GM12801 (cell line): ENCODE results near the gene HIRA.

ENCODE experiments used
- CTCF ChIP-seq: IDR thresholded peaks from one replicate; pipeline ENCODE4 v1.5.1; 2011; ENCODE audit warnings: control low read depth; ENCODE audit not compliant: insufficient read length; ENCODE audit errors: extremely low read depth

HIRA gene

DNA sequence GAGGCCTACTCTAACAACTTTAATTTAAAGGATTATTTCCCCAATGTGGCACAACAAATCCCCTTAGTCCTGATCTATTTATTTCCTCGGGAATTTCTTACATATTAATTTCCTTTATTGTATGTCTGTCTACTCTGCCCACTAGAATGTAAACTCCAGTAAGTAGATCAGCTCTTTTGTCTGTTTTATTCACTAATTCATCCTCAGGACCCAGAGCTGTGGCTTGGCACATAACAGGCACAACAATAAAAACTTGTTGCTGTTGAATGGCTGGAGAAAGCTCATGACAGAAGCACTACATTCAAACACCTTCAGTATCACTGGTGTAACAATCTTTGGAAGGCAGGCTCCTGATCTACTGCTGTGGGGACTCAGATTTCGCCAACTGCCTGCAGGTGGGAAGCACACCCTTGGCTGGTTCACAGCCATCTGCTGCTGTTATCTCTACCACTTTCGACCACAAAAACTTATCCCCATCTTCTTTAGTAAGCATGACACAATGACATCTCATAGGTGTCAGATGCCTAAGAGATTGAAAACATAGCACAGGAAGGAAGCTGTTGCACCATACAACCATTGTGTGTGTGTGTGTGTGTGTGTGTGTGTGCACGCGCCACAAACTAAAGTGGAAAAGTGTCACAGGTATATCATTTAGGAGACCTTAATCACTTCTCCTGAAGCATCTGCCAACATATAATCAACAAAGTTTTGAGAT, 11.9 kb downstream of the HIRA start:
- TF ChIP-seq CTCF: no peak

DNA sequence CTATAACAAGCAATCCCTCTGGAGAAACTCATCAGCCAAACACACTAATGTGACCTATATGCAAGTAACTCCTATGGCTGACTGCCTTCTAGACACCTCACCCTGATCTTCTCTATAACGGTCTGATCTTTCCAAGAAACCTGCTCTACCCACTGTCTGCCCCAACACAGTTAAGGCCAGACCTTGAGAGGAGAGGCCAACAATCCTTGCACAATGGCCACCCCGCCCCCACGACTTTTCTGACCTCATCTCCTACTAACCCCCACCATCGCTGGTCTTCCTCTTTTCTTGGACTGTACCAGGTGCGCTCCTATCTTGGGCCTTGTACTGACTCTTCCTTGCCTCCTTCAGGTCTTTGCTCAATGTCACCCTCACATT, 12.5 kb downstream of the HIRA start:
- TF ChIP-seq CTCF: no peak

DNA sequence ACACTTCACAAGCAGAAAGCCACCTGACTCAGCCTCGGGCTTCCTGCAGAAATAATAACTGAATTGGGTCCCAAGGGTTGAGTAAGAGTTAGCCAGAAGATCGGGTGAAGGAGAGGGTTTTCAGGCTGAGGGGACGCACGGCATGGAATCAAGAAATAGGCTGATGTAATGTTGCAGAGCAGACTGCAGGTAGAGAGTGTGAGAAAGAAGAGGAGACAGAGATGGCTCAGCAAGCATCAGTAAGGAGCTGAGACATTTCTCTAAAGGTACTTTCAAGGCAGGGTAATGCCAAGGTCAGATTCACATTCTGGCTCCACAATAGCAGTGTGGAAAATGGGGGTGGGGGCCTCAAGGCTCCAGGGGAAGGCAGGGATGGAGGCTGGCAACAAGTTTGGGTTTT, 18.6 kb downstream of the HIRA start:
- no peak for TF ChIP-seq CTCF

DNA sequence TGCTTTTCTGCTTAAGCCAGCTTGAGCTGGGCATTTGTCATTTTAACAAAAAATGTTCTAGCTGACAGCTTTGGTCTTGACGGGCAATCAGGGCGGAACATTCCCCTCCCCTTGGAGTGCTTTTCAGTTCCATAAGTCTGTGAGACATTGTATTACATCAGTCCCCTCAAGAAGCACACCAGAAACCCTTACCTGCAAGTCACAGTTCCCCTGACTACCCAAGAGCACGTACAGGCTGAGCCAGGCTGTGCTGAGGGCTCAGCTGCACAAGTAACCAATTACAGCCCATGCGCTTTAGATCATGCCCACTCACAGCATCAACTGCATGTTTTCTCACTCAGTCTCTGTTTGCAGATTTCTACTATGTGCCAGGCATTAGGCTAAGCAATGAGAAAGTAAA, 19.1 kb downstream of the HIRA start:
- TF ChIP-seq CTCF: no peak

- TF ChIP-seq CTCF: no peak
Observed at GRCh38 chr22:19411690-19412045, 19.9 kb downstream of the HIRA start.

- no peak for TF ChIP-seq CTCF
Observed at GRCh38 chr22:19410941-19411689, 20.4 kb downstream of the HIRA start.

GRCh38 chr22:19407649-19408606, 23.6 kb downstream of the HIRA start:
- TF ChIP-seq CTCF: no peak
